ENCODE data around the gene TWNK. TPM values are rescaled to one million over a fixed set of nuclear protein-coding genes. Genes with fewer than 3 reads are reported as not detected.
A peak's percentile ranks its signal among the peaks of the same experiment; 100 is the strongest.

Gene TWNK
- total RNA-seq, 1 experiment from 2014 or later, result 28.2 TPM

- ATAC-seq, result no peak
- no peak for DNase-seq (ENCODE audit: low spot score)
- ChIA-PET POLR2A (interaction anchor here (0.6 to 0.7 kb wide), 2 partner anchors 31 to 35 kb away, joined by 4 to 9 read pairs; no protein-coding TSS in a partner anchor), CTCF (interaction anchor here (0.6 to 9.7 kb wide), 32 partner anchors 9 to 1762 kb away, joined by 3 to 143 read pairs (median 6); partner anchors contain the start of genes KAZALD1, LZTS2, PDZD7 and SEMA4G)
- Mint-ChIP-seq H3K4me1 (peaks cover 18% of the 10 kb centered on the region), H3K9me3 (no peaks in the 10 kb centered on the region), H3K27ac (no peak overlapping the region), H3K36me3 (no peaks in the 10 kb centered on the region), H3K4me3 (no peak overlapping the region), H3K27me3 (ENCODE audit: low read depth) (peaks cover 52% of the 10 kb centered on the region)
- TF ChIP-seq FOXJ3 (CRISPR knock-in tag; IDR thresholded peaks at IDR 0.05; ENCODE audit: borderline replicate concordance), result no peak
Observed at GRCh38 chr10:101040851-101041250, 53.5 kb downstream of the TWNK start.

DNA sequence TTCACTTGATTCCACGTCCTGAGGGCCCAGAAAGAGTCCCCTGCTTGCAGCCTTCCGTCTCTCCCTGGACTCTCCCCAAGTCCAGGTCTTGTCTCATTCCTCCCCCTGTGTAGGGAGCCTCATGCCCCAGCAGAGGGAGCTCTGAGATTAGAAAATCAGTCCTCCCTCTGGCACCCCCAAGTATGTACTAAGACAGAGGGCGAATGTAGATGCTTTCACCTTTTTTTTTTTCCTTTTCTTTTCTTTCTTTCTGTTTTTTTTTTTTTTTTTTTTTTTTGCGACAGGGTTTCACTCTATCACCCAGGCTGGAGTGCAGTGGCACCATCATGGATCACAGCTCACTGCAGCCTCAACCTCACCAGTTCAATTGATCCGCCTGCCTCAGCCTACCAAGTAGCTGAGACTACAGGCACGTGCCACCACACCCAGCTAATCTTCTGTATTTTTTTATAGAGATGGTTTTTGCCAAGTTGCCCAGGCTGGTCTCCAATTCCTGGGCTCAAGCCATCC is 54.0 kb downstream of the TWNK start:
- Mint-ChIP-seq H3K4me1 (peaks cover 20% of the 10 kb centered on the region), H3K4me3 (no peak overlapping the region), H3K9me3 (no peaks in the 10 kb centered on the region), H3K27ac (no peak overlapping the region), H3K27me3 (ENCODE audit: low read depth) (peaks cover 53% of the 10 kb centered on the region), H3K36me3 (no peaks in the 10 kb centered on the region)
- ATAC-seq (peak; percentile 72), DNase-seq (ENCODE audit: low spot score) (peak; percentile 87)
- ChIA-PET POLR2A (interaction anchor here (0.6 to 0.7 kb wide), 2 partner anchors 31 to 35 kb away, joined by 4 to 9 read pairs; no protein-coding TSS in a partner anchor), CTCF (interaction anchor here (0.6 to 9.7 kb wide), 37 partner anchors 9 to 1761 kb away, joined by 3 to 143 read pairs (median 6); partner anchors contain the start of genes KAZALD1, LZTS2, PDZD7 and SEMA4G)
- TF ChIP-seq, protein P1, sequence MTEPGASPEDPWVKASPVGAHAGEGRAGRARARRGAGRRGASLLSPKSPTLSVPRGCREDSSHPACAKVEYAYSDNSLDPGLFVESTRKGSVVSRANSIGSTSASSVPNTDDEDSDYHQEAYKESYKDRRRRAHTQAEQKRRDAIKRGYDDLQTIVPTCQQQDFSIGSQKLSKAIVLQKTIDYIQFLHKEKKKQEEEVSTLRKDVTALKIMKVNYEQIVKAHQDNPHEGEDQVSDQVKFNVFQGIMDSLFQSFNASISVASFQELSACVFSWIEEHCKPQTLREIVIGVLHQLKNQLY (CRISPR knock-in tag; IDR thresholded peaks at IDR 0.05), result no peak
- TF ChIP-seq, protein P2, sequence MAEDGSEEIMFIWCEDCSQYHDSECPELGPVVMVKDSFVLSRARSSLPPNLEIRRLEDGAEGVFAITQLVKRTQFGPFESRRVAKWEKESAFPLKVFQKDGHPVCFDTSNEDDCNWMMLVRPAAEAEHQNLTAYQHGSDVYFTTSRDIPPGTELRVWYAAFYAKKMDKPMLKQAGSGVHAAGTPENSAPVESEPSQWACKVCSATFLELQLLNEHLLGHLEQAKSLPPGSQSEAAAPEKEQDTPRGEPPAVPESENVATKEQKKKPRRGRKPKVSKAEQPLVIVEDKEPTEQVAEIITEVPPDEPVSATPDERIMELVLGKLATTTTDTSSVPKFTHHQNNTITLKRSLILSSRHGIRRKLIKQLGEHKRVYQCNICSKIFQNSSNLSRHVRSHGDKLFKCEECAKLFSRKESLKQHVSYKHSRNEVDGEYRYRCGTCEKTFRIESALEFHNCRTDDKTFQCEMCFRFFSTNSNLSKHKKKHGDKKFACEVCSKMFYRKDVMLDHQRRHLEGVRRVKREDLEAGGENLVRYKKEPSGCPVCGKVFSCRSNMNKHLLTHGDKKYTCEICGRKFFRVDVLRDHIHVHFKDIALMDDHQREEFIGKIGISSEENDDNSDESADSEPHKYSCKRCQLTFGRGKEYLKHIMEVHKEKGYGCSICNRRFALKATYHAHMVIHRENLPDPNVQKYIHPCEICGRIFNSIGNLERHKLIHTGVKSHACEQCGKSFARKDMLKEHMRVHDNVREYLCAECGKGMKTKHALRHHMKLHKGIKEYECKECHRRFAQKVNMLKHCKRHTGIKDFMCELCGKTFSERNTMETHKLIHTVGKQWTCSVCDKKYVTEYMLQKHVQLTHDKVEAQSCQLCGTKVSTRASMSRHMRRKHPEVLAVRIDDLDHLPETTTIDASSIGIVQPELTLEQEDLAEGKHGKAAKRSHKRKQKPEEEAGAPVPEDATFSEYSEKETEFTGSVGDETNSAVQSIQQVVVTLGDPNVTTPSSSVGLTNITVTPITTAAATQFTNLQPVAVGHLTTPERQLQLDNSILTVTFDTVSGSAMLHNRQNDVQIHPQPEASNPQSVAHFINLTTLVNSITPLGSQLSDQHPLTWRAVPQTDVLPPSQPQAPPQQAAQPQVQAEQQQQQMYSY (CRISPR knock-in tag; IDR thresholded peaks at IDR 0.05), result peak; percentile 57
- no peak for TF ChIP-seq HMGA2 (CRISPR knock-in tag; IDR thresholded peaks at IDR 0.05)
- no peak for TF ChIP-seq MAX (CRISPR knock-in tag; IDR thresholded peaks at IDR 0.05)
- peak; percentile 70 for TF ChIP-seq CTCF (IDR thresholded peaks at IDR 0.05)
- TF ChIP-seq GTF2I (CRISPR knock-in tag; conservative IDR thresholded peaks at IDR 0.05), result no peak
- no peak for TF ChIP-seq NFE2L1 (CRISPR knock-in tag; IDR thresholded peaks at IDR 0.05)

DNA sequence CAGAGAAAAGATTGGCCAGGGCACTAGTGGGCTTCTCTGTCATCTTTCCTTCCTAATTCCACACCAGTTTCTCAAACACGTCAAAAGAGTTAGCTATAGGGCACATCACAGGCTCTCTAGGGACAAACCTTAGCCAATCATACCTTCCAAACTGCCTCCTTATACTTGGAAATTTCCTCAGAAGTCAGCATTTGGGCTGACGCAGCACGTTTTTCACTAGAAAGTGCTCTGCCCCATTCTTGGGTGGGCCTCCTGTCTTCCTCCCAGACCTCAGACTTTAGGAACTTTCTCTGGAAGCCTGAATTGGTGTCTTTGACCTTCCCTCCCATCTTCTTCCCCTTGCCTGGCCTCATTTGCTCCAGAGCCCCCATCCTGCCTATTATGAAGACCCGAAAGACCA is 54.8 kb downstream of the TWNK start:
- Mint-ChIP-seq H3K27me3 (ENCODE audit: low read depth) (peaks cover 59% of the 10 kb centered on the region), H3K36me3 (no peaks in the 10 kb centered on the region)
- CTCF ChIA-PET, result interaction anchor here (0.7 to 9.7 kb wide), 32 partner anchors 8 to 560 kb away, joined by 3 to 143 read pairs (median 9); partner anchors contain the start of genes KAZALD1, LZTS2, PDZD7 and SEMA4G

More for the DNA sequence above, 54.8 kb downstream of the TWNK start:
- H3K4me1 Mint-ChIP-seq, result peaks cover 28% of the 10 kb centered on the region
- no peaks in the 10 kb centered on the region for H3K9me3 Mint-ChIP-seq
- ATAC-seq, result no peak
- DNase-seq (ENCODE audit: low spot score), result no peak
- peak overlapping the region; percentile 94 for H3K4me3 Mint-ChIP-seq
- peak overlapping the region; percentile 92 for H3K27ac Mint-ChIP-seq
- TF ChIP-seq AFF4 (CRISPR knock-in tag; IDR thresholded peaks at IDR 0.05; ENCODE audit: borderline replicate concordance) (no peak), TP53 (CRISPR knock-in tag; IDR thresholded peaks at IDR 0.05) (no peak), NFATC4 (CRISPR knock-in tag; IDR thresholded peaks at IDR 0.05) (no peak), FOXJ3 (CRISPR knock-in tag; IDR thresholded peaks at IDR 0.05; ENCODE audit: borderline replicate concordance) (no peak), CREM (CRISPR knock-in tag; IDR thresholded peaks at IDR 0.05) (no peak), RELA (CRISPR knock-in tag; IDR thresholded peaks at IDR 0.05; ENCODE audit: borderline replicate concordance) (no peak), NR3C1 (CRISPR knock-in tag; conservative IDR thresholded peaks at IDR 0.05; ENCODE audit: low read depth) (no peak)
- TF ChIP-seq, protein P3, sequence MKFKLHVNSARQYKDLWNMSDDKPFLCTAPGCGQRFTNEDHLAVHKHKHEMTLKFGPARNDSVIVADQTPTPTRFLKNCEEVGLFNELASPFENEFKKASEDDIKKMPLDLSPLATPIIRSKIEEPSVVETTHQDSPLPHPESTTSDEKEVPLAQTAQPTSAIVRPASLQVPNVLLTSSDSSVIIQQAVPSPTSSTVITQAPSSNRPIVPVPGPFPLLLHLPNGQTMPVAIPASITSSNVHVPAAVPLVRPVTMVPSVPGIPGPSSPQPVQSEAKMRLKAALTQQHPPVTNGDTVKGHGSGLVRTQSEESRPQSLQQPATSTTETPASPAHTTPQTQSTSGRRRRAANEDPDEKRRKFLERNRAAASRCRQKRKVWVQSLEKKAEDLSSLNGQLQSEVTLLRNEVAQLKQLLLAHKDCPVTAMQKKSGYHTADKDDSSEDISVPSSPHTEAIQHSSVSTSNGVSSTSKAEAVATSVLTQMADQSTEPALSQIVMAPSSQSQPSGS (CRISPR knock-in tag; IDR thresholded peaks at IDR 0.05; ENCODE audit: borderline replicate concordance, low read depth), result no peak
- POLR2A ChIA-PET, result interaction anchor here (0.9 to 1.9 kb wide), 6 partner anchors 11 to 100 kb away, joined by 3 to 10 read pairs (median 5); partner anchors contain the start of genes KAZALD1, PDZD7 and SFXN3
